OCI-LY7 (cell line): ENCODE measurements around the gene SELENOK. TPM values are rescaled to one million over a fixed set of nuclear protein-coding genes. Genes with fewer than 3 reads are reported as not detected.

Experiments used
- BruUV-seq: library from RNA; stranded (reverse); fragments of 400-500 nt; replicated peaks from 2 replicates; lab custom pipeline; 2021; lab: Mats Ljungman, UMichigan
- CTCF ChIA-PET: fragments of 300-600 bp; sonication (Branson Sonifier 250); formaldehyde crosslinking; loops from one replicate; lab custom pipeline; 2022; ENCODE audit warnings: antibody characterized with exemption; ENCODE audit not compliant: unreplicated experiment; lab: Charles Lee
- POLR2A ChIA-PET: fragments of 300-600 bp; sonication (Branson Sonifier 250); formaldehyde crosslinking; loops from one replicate; lab custom pipeline; 2022; ENCODE audit warnings: antibody characterized with exemption; lab: Charles Lee
- DNase-seq: peaks from one replicate; pipeline ENCODE4 v3.0.0-alpha.2; 2015; ENCODE audit warnings: low spot score
- H2AFZ ChIP-seq: fragments of 200-600 bp; sonication (generic), shearing (Covaris generic); 2 replicates; pipeline ENCODE4 v1.6.1; 2014; ENCODE audit warnings: mild to moderate bottlenecking, antibody characterized with exemption, low read length, moderate library complexity
- H3K27ac ChIP-seq: fragments of 200-600 bp; sonication (generic); 2 replicates; pipeline ENCODE4 v1.5.1; 2014; ENCODE audit warnings: mixed run types, low read depth, mild to moderate bottlenecking, moderate library complexity, low read length, inconsistent platforms; ENCODE audit not compliant: poor library complexity, severe bottlenecking
- H3K36me3 ChIP-seq: fragments of 200-600 bp; sonication (generic); 2 replicates; pipeline ENCODE4 v1.6.1; 2014; ENCODE audit warnings: mild to moderate bottlenecking, antibody characterized with exemption, low read length, moderate library complexity, mixed read lengths; ENCODE audit not compliant: insufficient read depth
- H3K4me1 ChIP-seq: fragments of 200-600 bp; sonication (generic); 2 replicates; pipeline ENCODE4 v1.5.1; 2014; ENCODE audit warnings: mild to moderate bottlenecking, low read length; ENCODE audit not compliant: insufficient read depth, poor library complexity, severe bottlenecking
- H3K4me2 ChIP-seq: fragments of 200-600 bp; sonication (generic); 2 replicates; pipeline ENCODE4 v1.6.1; 2014; ENCODE audit warnings: mild to moderate bottlenecking, low read length
- H3K4me3 ChIP-seq: fragments of 200-600 bp; sonication (generic); 2 replicates; pipeline ENCODE4 v1.5.1; 2014; ENCODE audit warnings: mild to moderate bottlenecking, low read depth, low read length; ENCODE audit not compliant: poor library complexity, severe bottlenecking
- H3K79me2 ChIP-seq: fragments of 200-600 bp; sonication (generic); 2 replicates; pipeline ENCODE4 v1.6.1; 2016; ENCODE audit warnings: low read depth, mild to moderate bottlenecking, low read length, moderate library complexity, mixed read lengths; ENCODE audit not compliant: insufficient read depth
- H3K9me2 ChIP-seq: fragments of 200-600 bp; sonication (generic); 2 replicates; pipeline ENCODE4 v1.6.1; 2016; ENCODE audit warnings: mild to moderate bottlenecking, low read length, mixed read lengths; ENCODE audit not compliant: insufficient read depth
- H3K9me3 ChIP-seq: fragments of 200-600 bp; sonication (generic); 2 replicates; pipeline ENCODE4 v1.6.1; 2014; ENCODE audit warnings: mild to moderate bottlenecking, mixed run types, low read length, mixed read lengths
- H4K20me1 ChIP-seq: fragments of 200-600 bp; sonication (generic); 2 replicates; pipeline ENCODE4 v1.6.1; 2014; ENCODE audit warnings: mild to moderate bottlenecking, antibody characterized with exemption, low read length, moderate library complexity, mixed read lengths; ENCODE audit not compliant: insufficient read depth
- CTCF ChIP-seq: fragments of 200-600 bp; sonication (generic); conservative IDR thresholded peaks from 2 replicates; pipeline ENCODE4 v1.5.1; 2014; ENCODE audit warnings: mild to moderate bottlenecking, antibody characterized with exemption, low read length, moderate library complexity, mixed read lengths
- EZH2phosphoT487 ChIP-seq: fragments of 200-600 bp; sonication (generic); IDR thresholded peaks from 2 replicates; pipeline ENCODE4 v1.6.1; 2018; ENCODE audit warnings: low read depth, borderline replicate concordance, mild to moderate bottlenecking, mixed run types, antibody characterized with exemption, low read length, moderate library complexity, mixed read lengths
- intact Hi-C: fragments of 100-400 bp; cut with micrococcal nuclease; formaldehyde crosslinking; loops from one replicate; pipeline ENCODE4 v1.10.0; 2022; ENCODE audit not compliant: unreplicated experiment
- total RNA-seq, 2 experiments: library from RNA; depleted of rRNA in 1 of 2; stranded (reverse); fragments of >200 nt in 1 of 2; shearing (Covaris generic) in 1 of 2; gene quantifications; 2 replicates each; pipeline ENCODE4 v1.2.3, GENCODE V29; 2014 to 2022

Gene SELENOK
- total RNA-seq, 2 experiments from 2014 or later: 36.7 to 48.7 TPM

- Histone ChIP-seq H4K20me1 (no peaks in the 10 kb centered on the region; the same call in 1 of the 2 replicates), H3K79me2 (no peaks in the 10 kb centered on the region), H2AFZ (no peak overlapping the region), H3K9me2 (no peaks in the 10 kb centered on the region), H3K4me1 (peaks cover 5% of the 10 kb centered on the region), H3K9me3 (no peaks in the 10 kb centered on the region), H3K27ac (no peak overlapping the region), H3K36me3 (peaks cover 65% of the 10 kb centered on the region), H3K4me3 (no peak overlapping the region), H3K4me2 (no peak overlapping the region)
- TF ChIP-seq EZH2phosphoT487: no peak
- no peak for TF ChIP-seq CTCF
- intact Hi-C loops: no loop called here
- no TSS peak for BruUV-seq
- ChIA-PET CTCF (no interaction called here), POLR2A (no interaction called here)
- DNase-seq: no peak
Observed at GRCh38 chr3:53860196-53860595, 31.5 kb downstream of the SELENOK start.

DNA sequence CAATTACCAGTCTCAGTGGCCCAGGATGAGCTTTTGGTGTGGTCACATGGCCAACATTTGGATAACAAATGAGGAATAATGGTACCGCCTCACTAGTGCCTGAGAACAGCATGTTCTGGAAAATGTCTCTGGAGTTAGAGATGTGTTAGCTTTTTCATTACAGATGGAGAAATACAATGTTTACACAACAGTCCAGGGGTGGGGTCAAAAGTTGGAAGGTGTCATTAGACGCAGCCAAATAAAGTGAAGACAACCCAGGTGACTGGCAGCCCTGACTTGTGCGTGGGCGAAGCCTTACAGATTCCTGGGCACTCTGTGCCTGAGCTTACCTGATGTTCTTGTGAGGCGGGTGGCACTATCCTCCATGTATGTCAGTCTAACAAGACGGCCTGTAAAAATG lies 32.5 kb downstream of the SELENOK start:
- ChIA-PET CTCF (no interaction called here), POLR2A (no interaction called here)
- no peak overlapping the region for H3K4me2 ChIP-seq
- peaks cover 5% of the 10 kb centered on the region for H3K4me1 ChIP-seq
- no peaks in the 10 kb centered on the region for H3K79me2 ChIP-seq
- H3K4me3 ChIP-seq: no peak overlapping the region
- H4K20me1 ChIP-seq: no peaks in the 10 kb centered on the region; the same call in 1 of the 2 replicates
- H3K9me2 ChIP-seq: no peaks in the 10 kb centered on the region
- H2AFZ ChIP-seq: no peak overlapping the region
- intact Hi-C loops: no loop called here
- H3K27ac ChIP-seq: no peak overlapping the region
- H3K9me3 ChIP-seq: no peaks in the 10 kb centered on the region
- peaks cover 54% of the 10 kb centered on the region for H3K36me3 ChIP-seq
- TF ChIP-seq CTCF (no peak), EZH2phosphoT487 (no peak)
- DNase-seq: no peak
- BruUV-seq: no TSS peak

GRCh38 chr3:53858096-53858741 lies 33.4 kb downstream of the SELENOK start:
- H3K9me2 ChIP-seq: no peaks in the 10 kb centered on the region
- no peaks in the 10 kb centered on the region; the same call in 1 of the 2 replicates for H4K20me1 ChIP-seq
- no peak overlapping the region for H3K27ac ChIP-seq
- ChIA-PET CTCF (no interaction called here), POLR2A (no interaction called here)
- no peak overlapping the region for H3K4me3 ChIP-seq
- H3K4me2 ChIP-seq: no peak overlapping the region
- peaks cover 3% of the 10 kb centered on the region for H3K4me1 ChIP-seq
- no peak for TF ChIP-seq CTCF
- TF ChIP-seq EZH2phosphoT487: no peak
- intact Hi-C loops: no loop called here
- no peaks in the 10 kb centered on the region for H3K79me2 ChIP-seq
- H3K36me3 ChIP-seq: peaks cover 45% of the 10 kb centered on the region
- H3K9me3 ChIP-seq: no peaks in the 10 kb centered on the region
- no peak overlapping the region for H2AFZ ChIP-seq
- BruUV-seq: no TSS peak
- no peak for DNase-seq
